Karpas-422 (cell line): ENCODE data around the gene DNAH2. TPM values are rescaled to one million over a fixed set of nuclear protein-coding genes. Genes with fewer than 3 reads are reported as not detected.

Source experiments
- DNase-seq: peaks from one replicate; pipeline ENCODE4 v3.0.0-alpha.2; 2015
- H2AFZ ChIP-seq: fragments of 200-600 bp; sonication (generic); 2 replicates; pipeline ENCODE4 v1.6.1; 2014; ENCODE audit warnings: antibody characterized with exemption, low read length, mixed read lengths
- H3K27ac ChIP-seq: fragments of 200-600 bp; sonication (generic); 2 replicates; pipeline ENCODE4 v1.5.1; 2014; ENCODE audit warnings: mild to moderate bottlenecking, low read length, moderate library complexity
- H3K27me3 ChIP-seq: fragments of 200-600 bp; sonication (generic); 2 replicates; pipeline ENCODE4 v1.6.1; 2014; ENCODE audit warnings: low read length, mixed read lengths
- H3K36me3 ChIP-seq: fragments of 200-600 bp; sonication (generic); 2 replicates; pipeline ENCODE4 v1.6.1; 2014; ENCODE audit warnings: low read length, mixed read lengths; ENCODE audit not compliant: insufficient read depth
- H3K4me1 ChIP-seq: fragments of 200-600 bp; sonication (generic); 2 replicates; pipeline ENCODE4 v1.6.1; 2014; ENCODE audit warnings: mild to moderate bottlenecking, low read length, mixed read lengths
- H3K4me2 ChIP-seq: fragments of 200-600 bp; sonication (generic); 2 replicates; pipeline ENCODE4 v1.6.1; 2014; ENCODE audit warnings: low read length, low read depth, mild to moderate bottlenecking; ENCODE audit not compliant: poor library complexity, severe bottlenecking
- H3K4me3 ChIP-seq: fragments of 200-600 bp; sonication (generic); 2 replicates; pipeline ENCODE4 v1.5.1; 2014; ENCODE audit warnings: mild to moderate bottlenecking, antibody characterized with exemption, low read length, mixed read lengths
- H3K79me2 ChIP-seq: fragments of 200-600 bp; sonication (generic); 2 replicates; pipeline ENCODE4 v1.6.1; 2014; ENCODE audit warnings: mild to moderate bottlenecking, low read length, mixed read lengths
- H3K9ac ChIP-seq: fragments of 200-600 bp; sonication (generic); 2 replicates; pipeline ENCODE4 v1.6.0; 2014; ENCODE audit warnings: low read length
- H3K9me2 ChIP-seq: fragments of 200-600 bp; sonication (generic), shearing (Covaris generic); replicated peaks from 2 replicates; pipeline ENCODE4 v1.6.0; 2014; ENCODE audit warnings: mild to moderate bottlenecking, low read length, moderate library complexity; ENCODE audit not compliant: insufficient read depth
- H3K9me3 ChIP-seq: fragments of 300-700, 200-600 bp; sonication (generic); 2 replicates; pipeline ENCODE4 v1.6.1; 2014; ENCODE audit warnings: low read length, mixed read lengths
- H4K20me1 ChIP-seq: fragments of 200-600 bp; sonication (generic); 2 replicates; pipeline ENCODE4 v1.6.1; 2014; ENCODE audit warnings: mild to moderate bottlenecking, antibody characterized with exemption, low read length, low read depth; ENCODE audit not compliant: insufficient read depth
- total RNA-seq: library from RNA; depleted of rRNA; stranded (reverse); fragments of >200 nt; shearing (Covaris generic); gene quantifications from 2 replicates; pipeline ENCODE4 v1.2.3, GENCODE V29; 2014; ENCODE audit warnings: low replicate concordance

The DNAH2 gene
- total RNA-seq, 1 experiment from 2014 or later: not detected

GRCh38 chr17:7685533-7686221 is 31.9 kb upstream of the DNAH2 start:
- Histone ChIP-seq H3K9me3 (no peaks in the 10 kb centered on the region), H4K20me1 (peaks cover 20% of the 10 kb centered on the region), H3K4me3 (peak overlapping the region; percentile 93), H3K36me3 (peaks cover 15% of the 10 kb centered on the region), H3K4me1 (peaks cover 27% of the 10 kb centered on the region), H3K27me3 (no peaks in the 10 kb centered on the region), H3K27ac (peak overlapping the region; percentile 94), H3K9ac (peak overlapping the region; percentile 96), H3K4me2 (peak overlapping the region; percentile 82), H2AFZ (no peak overlapping the region), H3K79me2 (peaks cover 60% of the 10 kb centered on the region), H3K9me2 (no peaks in the 10 kb centered on the region)
- peak; percentile 96 for DNase-seq

- Histone ChIP-seq H3K4me2 (peak overlapping the region; percentile 82), H3K36me3 (peaks cover 15% of the 10 kb centered on the region), H3K79me2 (peaks cover 60% of the 10 kb centered on the region), H3K4me3 (peak overlapping the region; percentile 93), H3K4me1 (peaks cover 27% of the 10 kb centered on the region), H2AFZ (no peak overlapping the region), H3K9ac (peak overlapping the region; percentile 96), H4K20me1 (peaks cover 20% of the 10 kb centered on the region), H3K9me3 (no peaks in the 10 kb centered on the region), H3K27me3 (no peaks in the 10 kb centered on the region), H3K27ac (peak overlapping the region; percentile 94), H3K9me2 (no peaks in the 10 kb centered on the region)
- peak; percentile 94 for DNase-seq
Observed at GRCh38 chr17:7686222-7687071, 31.1 kb upstream of the DNAH2 start.

- Histone ChIP-seq H2AFZ (peak within 1 kb of the TSS; percentile 62; the same call in 1 of the 2 replicates), H3K27me3 (no peaks in the 10 kb centered on the region), H3K4me2 (peak within 1 kb of the TSS; percentile 97), H3K36me3 (peaks cover 15% of the 10 kb centered on the region), H4K20me1 (peaks cover 20% of the 10 kb centered on the region), H3K9ac (peak within 1 kb of the TSS; percentile 96), H3K27ac (peak within 1 kb of the TSS; percentile 94), H3K9me2 (no peaks in the 10 kb centered on the region), H3K4me3 (peak within 1 kb of the TSS; percentile 93), H3K79me2 (peaks cover 59% of the 10 kb centered on the region), H3K9me3 (no peaks in the 10 kb centered on the region), H3K4me1 (peaks cover 27% of the 10 kb centered on the region)
- peak; percentile 96 for DNase-seq
Observed at GRCh38 chr17:7687072-7687907, 30.3 kb upstream of the DNAH2 start, which contains the start of gene TP53. TSS of gene TP53 (minus strand) at chr17:7687490. CDS start at chr17:7676594, 10,896 bp downstream.

- peak within 1 kb of the TSS; percentile 96 for H3K9ac ChIP-seq
- H3K27me3 ChIP-seq: no peaks in the 10 kb centered on the region
- H3K4me2 ChIP-seq: peak within 1 kb of the TSS; percentile 97
- peaks cover 20% of the 10 kb centered on the region for H4K20me1 ChIP-seq
- peaks cover 53% of the 10 kb centered on the region for H3K79me2 ChIP-seq
- peak within 1 kb of the TSS; percentile 62; the same call in 1 of the 2 replicates for H2AFZ ChIP-seq
- peak within 1 kb of the TSS; percentile 94 for H3K27ac ChIP-seq
- H3K4me3 ChIP-seq: peak within 1 kb of the TSS; percentile 93
- DNase-seq: peak; percentile 99
- no peaks in the 10 kb centered on the region for H3K9me2 ChIP-seq
- H3K36me3 ChIP-seq: peaks cover 15% of the 10 kb centered on the region
- no peaks in the 10 kb centered on the region for H3K9me3 ChIP-seq
- H3K4me1 ChIP-seq: peaks cover 27% of the 10 kb centered on the region
Observed at GRCh38 chr17:7687908-7688807, 29.4 kb upstream of the DNAH2 start, which contains the start of gene WRAP53. TSS of gene WRAP53 (plus strand) at chr17:7688477. CDS start at chr17:7688649, 172 bp downstream.

DNA sequence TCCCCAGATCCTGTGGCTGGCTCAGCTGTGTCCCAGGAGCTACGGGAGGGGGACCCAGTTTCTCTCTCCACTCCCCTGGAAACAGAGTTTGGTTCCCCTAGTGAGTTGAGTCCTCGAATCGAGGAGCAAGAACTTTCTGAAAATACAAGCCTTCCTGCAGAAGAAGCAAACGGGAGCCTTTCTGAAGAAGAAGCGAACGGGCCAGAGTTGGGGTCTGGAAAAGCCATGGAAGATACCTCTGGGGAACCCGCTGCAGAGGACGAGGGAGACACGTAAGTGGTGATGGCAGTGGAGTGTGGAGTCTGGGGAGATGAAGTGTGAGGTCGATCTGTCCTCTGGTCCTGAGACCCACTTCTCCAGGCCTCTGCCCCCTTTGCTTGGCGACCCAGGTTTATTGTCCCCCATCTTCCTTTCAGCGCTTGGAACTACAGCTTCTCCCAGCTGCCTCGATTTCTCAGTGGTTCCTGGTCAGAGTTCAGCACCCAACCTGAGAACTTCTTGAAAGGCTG is 28.7 kb upstream of the DNAH2 start:
- no peak for DNase-seq
- Histone ChIP-seq H3K27me3 (no peaks in the 10 kb centered on the region), H3K36me3 (peaks cover 13% of the 10 kb centered on the region), H3K27ac (peak overlapping the region; percentile 5; the same call in 1 of the 2 replicates), H3K9me3 (no peaks in the 10 kb centered on the region), H3K79me2 (peaks cover 46% of the 10 kb centered on the region), H3K9me2 (no peaks in the 10 kb centered on the region), H3K9ac (peak overlapping the region; percentile 93), H4K20me1 (peaks cover 18% of the 10 kb centered on the region), H3K4me1 (peaks cover 27% of the 10 kb centered on the region), H2AFZ (peak overlapping the region; percentile 62; the same call in 1 of the 2 replicates), H3K4me3 (peak overlapping the region; percentile 92), H3K4me2 (peak overlapping the region; percentile 97)

- Histone ChIP-seq H3K9me2 (no peaks in the 10 kb centered on the region), H4K20me1 (no peaks in the 10 kb centered on the region), H3K4me1 (no peaks in the 10 kb centered on the region), H3K9ac (no peak overlapping the region), H3K79me2 (no peaks in the 10 kb centered on the region), H2AFZ (no peak overlapping the region), H3K36me3 (no peaks in the 10 kb centered on the region), H3K27ac (no peak overlapping the region), H3K4me3 (no peak overlapping the region), H3K9me3 (no peaks in the 10 kb centered on the region), H3K4me2 (no peak overlapping the region), H3K27me3 (no peaks in the 10 kb centered on the region)
- DNase-seq: no peak
Observed at GRCh38 chr17:7695586-7695985, 22.0 kb upstream of the DNAH2 start.
